H1 (cell line): ENCODE data around the gene GSDME.

Experiments
- EP300 ChIP-seq, 2 experiments: IDR thresholded peaks; 1 replicate in 1 of 2; 2 replicates in 1 of 2; pipeline ENCODE4 v1.6.1; 2011 to 2012; ENCODE audit warnings: low read depth in 2 of 2, low read length in 2 of 2, mild to moderate bottlenecking in 2 of 2, borderline replicate concordance in 1 of 2, inconsistent platforms in 1 of 2, moderate library complexity in 1 of 2
- JUN ChIP-seq: IDR thresholded peaks from 2 replicates; pipeline ENCODE4 v1.6.1; 2011; ENCODE audit warnings: low read depth, mild to moderate bottlenecking, improper control_type of control experiment, low read length

- TF ChIP-seq JUN (no peak), EP300 (IDR thresholded peaks at IDR 0.05; ENCODE audit: borderline replicate concordance in 1 of 2, low read depth in 2 of 2, low read length in 2 of 2) (no peak)
Measured at GRCh38 chr7:24700521-24701260, 56.6 kb downstream of the GSDME start.
